KOPT-K1 (cell line): ENCODE measurements around the gene CTU2.

Experiments
- H3K27ac ChIP-seq: fragments of 200-600 bp; sonication (generic); 2 replicates; pipeline ENCODE4 v1.5.1; 2016; ENCODE audit warnings: antibody characterized with exemption, mild to moderate bottlenecking, low read depth, low read length; ENCODE audit not compliant: poor library complexity, severe bottlenecking
- H3K36me3 ChIP-seq: fragments of 200-600 bp; sonication (generic); 2 replicates; pipeline ENCODE4 v1.5.1; 2017; ENCODE audit warnings: antibody characterized with exemption, mild to moderate bottlenecking, low read length, moderate library complexity; ENCODE audit not compliant: insufficient read depth
- H3K9me3 ChIP-seq: fragments of 200-600 bp; sonication (generic); 2 replicates; pipeline ENCODE4 v1.5.1; 2017; ENCODE audit warnings: antibody characterized with exemption, low read length, mild to moderate bottlenecking; ENCODE audit not compliant: insufficient read depth, poor library complexity, severe bottlenecking

CTU2 gene

GRCh38 chr16:88758944-88759244 lies 52.6 kb downstream of the CTU2 start:
- Histone ChIP-seq H3K36me3 (peaks cover 65% of the 10 kb centered on the region), H3K27ac (no peak overlapping the region), H3K9me3 (no peaks in the 10 kb centered on the region)

GRCh38 chr16:88759245-88759975 lies 53.1 kb downstream of the CTU2 start:
- H3K9me3 ChIP-seq = no peaks in the 10 kb centered on the region
- peaks cover 65% of the 10 kb centered on the region for H3K36me3 ChIP-seq
- H3K27ac ChIP-seq = no peak overlapping the region

- peaks cover 65% of the 10 kb centered on the region for H3K36me3 ChIP-seq
Measured at GRCh38 chr16:88759976-88760350, 53.7 kb downstream of the CTU2 start.

GRCh38 chr16:88760424-88761142 lies 54.3 kb downstream of the CTU2 start:
- Histone ChIP-seq H3K9me3 (no peaks in the 10 kb centered on the region), H3K36me3 (peaks cover 67% of the 10 kb centered on the region), H3K27ac (no peak overlapping the region)

More at GRCh38 chr16:88759976-88760350, 53.7 kb downstream of the CTU2 start:
- Histone ChIP-seq H3K9me3 (no peaks in the 10 kb centered on the region), H3K27ac (no peak overlapping the region)

- no peak overlapping the region for H3K27ac ChIP-seq
- no peaks in the 10 kb centered on the region for H3K9me3 ChIP-seq
- H3K36me3 ChIP-seq = peaks cover 69% of the 10 kb centered on the region
Measured at GRCh38 chr16:88761143-88761534, 54.8 kb downstream of the CTU2 start.

- no peak overlapping the region for H3K27ac ChIP-seq
- H3K36me3 ChIP-seq = peaks cover 74% of the 10 kb centered on the region
- H3K9me3 ChIP-seq = no peaks in the 10 kb centered on the region
Measured at GRCh38 chr16:88761830-88762229, 55.5 kb downstream of the CTU2 start.

- H3K9me3 ChIP-seq = no peaks in the 10 kb centered on the region
- H3K36me3 ChIP-seq = peaks cover 78% of the 10 kb centered on the region
Measured at GRCh38 chr16:88762258-88762870, 56.1 kb downstream of the CTU2 start.

GRCh38 chr16:88762941-88763340 lies 56.6 kb downstream of the CTU2 start:
- H3K27ac ChIP-seq = no peak overlapping the region
- H3K36me3 ChIP-seq = peaks cover 78% of the 10 kb centered on the region
- H3K9me3 ChIP-seq = no peaks in the 10 kb centered on the region

More at GRCh38 chr16:88762258-88762870, 56.1 kb downstream of the CTU2 start:
- no peak overlapping the region for H3K27ac ChIP-seq

GRCh38 chr16:88763502-88764053 lies 57.3 kb downstream of the CTU2 start:
- H3K36me3 ChIP-seq = peaks cover 73% of the 10 kb centered on the region
- H3K27ac ChIP-seq = no peak overlapping the region

GRCh38 chr16:88764080-88764479 lies 57.8 kb downstream of the CTU2 start:
- H3K36me3 ChIP-seq = peaks cover 73% of the 10 kb centered on the region
- H3K9me3 ChIP-seq = no peaks in the 10 kb centered on the region
- no peak overlapping the region for H3K27ac ChIP-seq

More at GRCh38 chr16:88763502-88764053, 57.3 kb downstream of the CTU2 start:
- no peaks in the 10 kb centered on the region for H3K9me3 ChIP-seq

- H3K27ac ChIP-seq = peak overlapping the region; percentile 9
- H3K9me3 ChIP-seq = no peaks in the 10 kb centered on the region
- peaks cover 79% of the 10 kb centered on the region for H3K36me3 ChIP-seq
Measured at GRCh38 chr16:88764913-88765349, 58.6 kb downstream of the CTU2 start.
